IMR-90 (cell line): ENCODE measurements around the gene AIRE. TPM values are rescaled to one million over a fixed set of nuclear protein-coding genes. Genes with fewer than 3 reads are reported as not detected.

ENCODE experiments used
- ATAC-seq: fragments of 200-7000 bp; cut with Tn5 transposase; 2 replicates; pipeline ENCODE4 v1.9.1; 2020; ENCODE audit warnings: low read depth, mild to moderate bottlenecking, moderate library complexity
- BruUV-seq: library from RNA; stranded (reverse); fragments of 400-500 nt; replicated peaks from 2 replicates; lab custom pipeline; 2021; lab: Mats Ljungman, UMichigan
- CTCF ChIA-PET: fragments of 300-600 bp; formaldehyde crosslinking; extraction: SDS; loops from one replicate; lab custom pipeline; 2021; ENCODE audit warnings: antibody characterized with exemption; lab: Yijun Ruan, JAX
- POLR2A ChIA-PET: fragments of 300-600 bp; sonication (Branson Sonifier 250); formaldehyde crosslinking; loops from one replicate; lab custom pipeline; 2022; ENCODE audit warnings: antibody characterized with exemption; ENCODE audit not compliant: unreplicated experiment; lab: Charles Lee
- DNase-seq: peaks from one replicate; pipeline ENCODE4 v3.0.0; 2013
- H2AFZ ChIP-seq: replicated peaks from 2 replicates; pipeline ENCODE3; 2013; ENCODE audit warnings: low read length, mild to moderate bottlenecking; ENCODE audit not compliant: poor library complexity
- H2AK5ac ChIP-seq: 2 replicates; pipeline ENCODE4 v1.6.1; 2013; ENCODE audit warnings: low read depth, low read length, inconsistent platforms
- H2AK9ac ChIP-seq: replicated peaks from 2 replicates; pipeline ENCODE3; 2013; ENCODE audit warnings: mild to moderate bottlenecking, low read depth, low read length, moderate library complexity; ENCODE audit not compliant: poor library complexity
- H2BK120ac ChIP-seq: 2 replicates; pipeline ENCODE4 v1.6.1; 2013; ENCODE audit warnings: low read depth, low read length, inconsistent platforms
- H2BK15ac ChIP-seq: 3 replicates; pipeline ENCODE4 v1.6.1; 2013; ENCODE audit warnings: low read depth, low read length, inconsistent platforms
- H2BK20ac ChIP-seq: 2 replicates; pipeline ENCODE4 v1.6.1; 2013; ENCODE audit warnings: low read depth, mild to moderate bottlenecking, inconsistent platforms, low read length, moderate library complexity
- H2BK5ac ChIP-seq: 2 replicates; pipeline ENCODE4 v1.6.1; 2013; ENCODE audit warnings: mild to moderate bottlenecking, low read depth, low read length, inconsistent platforms; ENCODE audit not compliant: poor library complexity, severe bottlenecking
- H3K14ac ChIP-seq: replicated peaks from 2 replicates; pipeline ENCODE4 v1.6.1; 2013; ENCODE audit warnings: low read depth, low read length, inconsistent platforms
- H3K18ac ChIP-seq: 2 replicates; pipeline ENCODE4 v1.6.1; 2013; ENCODE audit warnings: low read depth, low read length, control low read depth
- H3K23ac ChIP-seq: 2 replicates; pipeline ENCODE4 v1.6.1; 2013; ENCODE audit warnings: low read depth, low read length, inconsistent platforms
- H3K27ac ChIP-seq: 2 replicates; pipeline ENCODE4 v1.5.1; 2013; ENCODE audit warnings: mild to moderate bottlenecking, control low read depth, low read length; ENCODE audit not compliant: insufficient read depth
- H3K27me3 ChIP-seq: 2 replicates; pipeline ENCODE4 v1.6.1; 2013; ENCODE audit warnings: low read length; ENCODE audit not compliant: control insufficient read depth, insufficient read depth
- H3K36me3 ChIP-seq: 2 replicates; pipeline ENCODE4 v1.6.1; 2013; ENCODE audit warnings: low read length, mixed read lengths; ENCODE audit not compliant: control insufficient read depth, insufficient read depth
- H3K4ac ChIP-seq: 2 replicates; pipeline ENCODE4 v1.6.1; 2013; ENCODE audit warnings: low read depth, low read length, inconsistent platforms
- H3K4me1 ChIP-seq: 2 replicates; pipeline ENCODE4 v1.6.1; 2013; ENCODE audit warnings: low read length, mixed read lengths; ENCODE audit not compliant: control insufficient read depth, insufficient read depth
- H3K4me2 ChIP-seq: 2 replicates; pipeline ENCODE4 v1.6.1; 2013; ENCODE audit warnings: low read depth, mild to moderate bottlenecking, control low read depth, low read length, moderate library complexity
- H3K4me3 ChIP-seq: 2 replicates; pipeline ENCODE4 v1.5.1; 2013; ENCODE audit warnings: low read depth, mild to moderate bottlenecking, control low read depth, low read length, moderate library complexity; ENCODE audit not compliant: insufficient read depth
- H3K56ac ChIP-seq: 2 replicates; pipeline ENCODE4 v1.6.1; 2013; ENCODE audit warnings: low read length, inconsistent platforms; ENCODE audit not compliant: insufficient read depth; ENCODE audit errors: extremely low read depth
- H3K79me1 ChIP-seq, 2 experiments: 2 replicates each; pipeline ENCODE4 v1.6.1; 2013; ENCODE audit warnings: low read length in 2 of 2, inconsistent platforms in 1 of 2, low read depth in 1 of 2
- H3K9ac ChIP-seq: 2 replicates; pipeline ENCODE4 v1.6.1; 2013; ENCODE audit warnings: low read depth, low read length, control low read depth
- H3K9me1 ChIP-seq: 2 replicates; pipeline ENCODE4 v1.6.1; 2013; ENCODE audit warnings: low read length, inconsistent platforms; ENCODE audit not compliant: insufficient read depth
- H3K9me3 ChIP-seq: 2 replicates; pipeline ENCODE4 v1.6.1; 2013; ENCODE audit warnings: low read length; ENCODE audit not compliant: control insufficient read depth, insufficient read depth
- H4K20me1 ChIP-seq: 2 replicates; pipeline ENCODE4 v1.6.1; 2013; ENCODE audit warnings: low read length, inconsistent platforms; ENCODE audit not compliant: insufficient read depth
- H4K5ac ChIP-seq: 2 replicates; pipeline ENCODE4 v1.6.1; 2013; ENCODE audit warnings: mild to moderate bottlenecking, low read depth, low read length, control low read depth
- H4K8ac ChIP-seq, 2 experiments: 2 replicates each; pipeline ENCODE4 v1.6.1; 2013; ENCODE audit warnings: low read depth in 2 of 2, low read length in 2 of 2, control low read depth in 1 of 2, inconsistent platforms in 1 of 2
- H4K91ac ChIP-seq: 2 replicates; pipeline ENCODE4 v1.6.1; 2013; ENCODE audit warnings: low read depth, low read length, inconsistent platforms; ENCODE audit not compliant: insufficient read depth
- BHLHE40 ChIP-seq: fragments of 150-350 bp; IDR thresholded peaks from 2 replicates; pipeline ENCODE4 v1.6.1; 2016; ENCODE audit warnings: mild to moderate bottlenecking, low read depth, low read length
- CEBPB ChIP-seq: IDR thresholded peaks from 2 replicates; pipeline ENCODE4 v1.6.1; 2012; ENCODE audit warnings: low read depth, low read length, improper control_type of control experiment
- CHD1 ChIP-seq: IDR thresholded peaks from 2 replicates; pipeline ENCODE4 v1.6.1; 2012; ENCODE audit warnings: low read depth, low read length, improper control_type of control experiment
- CTCF ChIP-seq: conservative IDR thresholded peaks from 2 replicates; pipeline ENCODE4 v1.5.1; 2012; ENCODE audit warnings: mild to moderate bottlenecking, low read depth, low read length, improper control_type of control experiment
- ELK1 ChIP-seq: fragments of 150-350 bp; IDR thresholded peaks from 2 replicates; pipeline ENCODE4 v1.6.1; 2016; ENCODE audit warnings: low read depth, mild to moderate bottlenecking, low read length, moderate library complexity, borderline replicate concordance
- FOS ChIP-seq: fragments of 150-350 bp; IDR thresholded peaks from 2 replicates; pipeline ENCODE4 v1.6.1; 2016; ENCODE audit warnings: low read depth, low read length
- MAZ ChIP-seq: IDR thresholded peaks from 2 replicates; pipeline ENCODE4 v1.6.1; 2012; ENCODE audit warnings: low read depth, mild to moderate bottlenecking, low read length, improper control_type of control experiment, moderate library complexity, borderline replicate concordance
- NFE2L2 ChIP-seq: fragments of 150-350 bp; IDR thresholded peaks from 2 replicates; pipeline ENCODE4 v1.6.1; 2016; ENCODE audit warnings: low read depth, mild to moderate bottlenecking, low read length
- POLR2A ChIP-seq: IDR thresholded peaks from 2 replicates; pipeline ENCODE4 v1.6.1; 2012; ENCODE audit warnings: mild to moderate bottlenecking, low read depth, low read length
- RAD21 ChIP-seq: IDR thresholded peaks from 2 replicates; pipeline ENCODE4 v1.6.1; 2012; ENCODE audit warnings: low read length, improper control_type of control experiment
- RCOR1 ChIP-seq: IDR thresholded peaks from 2 replicates; pipeline ENCODE4 v1.6.1; 2012; ENCODE audit warnings: mild to moderate bottlenecking, low read length, improper control_type of control experiment; ENCODE audit not compliant: insufficient replicate concordance
- RFX5 ChIP-seq: IDR thresholded peaks from 2 replicates; pipeline ENCODE4 v1.8.0; 2012; ENCODE audit warnings: low read depth, mild to moderate bottlenecking, low read length, moderate library complexity
- SMC3 ChIP-seq: fragments of 150-350 bp; IDR thresholded peaks from 2 replicates; pipeline ENCODE4 v1.6.1; 2016; ENCODE audit warnings: low read depth, mild to moderate bottlenecking, antibody characterized with exemption, low read length, moderate library complexity
- USF2 ChIP-seq: fragments of 150-350 bp; IDR thresholded peaks from 2 replicates; pipeline ENCODE4 v1.6.1; 2017; ENCODE audit warnings: mild to moderate bottlenecking, antibody characterized with exemption, low read length, low read depth
- WGBS, 2 experiments: methylation state at CpG; one replicate each; pipeline versions ENCODE4 v1.1.5 to v1.1.7; 2013; ENCODE audit warnings: missing lambda C conversion rate in 2 of 2; ENCODE audit not compliant: insufficient read length in 1 of 2; ENCODE audit errors: extremely low coverage in 2 of 2; 5-methylcytosine and 5-hydroxymethylcytosine counted together
- dilution Hi-C: fragments of 300-500 bp; cut with HindIII; formaldehyde crosslinking; loops from one replicate; pipeline ENCODE4 v1.14.3; 2018; ENCODE audit warnings: low sequenced_read_pairs; ENCODE audit not compliant: unreplicated experiment
- in situ Hi-C: fragments of 300-500 bp; cut with MboI; formaldehyde crosslinking; loops from 3 replicates; pipeline ENCODE4 v1.14.3; 2019; ENCODE audit warnings: low sequenced_read_pairs, inconsistent platforms, mixed read lengths
- intact Hi-C: fragments of 100-400 bp; cut with micrococcal nuclease; formaldehyde crosslinking; loops from 2 replicates; pipeline ENCODE4 v1.10.0; 2022
- polyA plus RNA-seq, 3 experiments: library from polyadenylated mRNA; depleted of rRNA; stranded (reverse); fragments of >200 nt; gene quantifications; 2 replicates each; pipeline ENCODE4 v1.2.3, GENCODE V29; 2012; ENCODE audit warnings: low replicate concordance in 1 of 3
- total RNA-seq: library from RNA; depleted of rRNA; stranded (reverse); fragments of >200 nt; gene quantifications from 2 replicates; pipeline ENCODE4 v1.2.3, GENCODE V29; 2012

The AIRE gene
- total and polyA plus RNA-seq, 2 of the 4 experiments (the other 2 are of a cell fraction) = 0.05 TPM; not detected in 1

- Histone ChIP-seq H3K27ac (no peak overlapping the region), H2BK20ac (no peak overlapping the region), H3K9me1 (no peaks in the 10 kb centered on the region), H2AK5ac (no peak overlapping the region), H3K14ac (no peak overlapping the region), H4K20me1 (no peaks in the 10 kb centered on the region; the same call in 1 of the 2 replicates), H4K5ac (no peak overlapping the region), H3K18ac (no peak overlapping the region), H3K27me3 (no peaks in the 10 kb centered on the region), H2AK9ac (no peak overlapping the region), H3K23ac (no peak overlapping the region), H2AFZ (no peak overlapping the region), H2BK120ac (no peak overlapping the region), H3K36me3 (peaks cover 72% of the 10 kb centered on the region), H3K4me3 (no peak overlapping the region), H3K9me3 (no peaks in the 10 kb centered on the region), H3K56ac (no peak overlapping the region), H3K4me1 (no peaks in the 10 kb centered on the region), H2BK5ac (no peak overlapping the region), H3K4me2 (no peak overlapping the region), H3K4ac (no peak overlapping the region), H3K79me1 (no peaks in the 10 kb centered on the region), H2BK15ac (no peak overlapping the region), H4K8ac (no peak overlapping the region), H4K91ac (no peak overlapping the region), H3K9ac (no peak overlapping the region)
- ATAC-seq (no peak), DNase-seq (no peak)
- intact Hi-C loops (no loop called here), in situ Hi-C loops (no loop called here), dilution Hi-C loops (no loop called here)
- no TSS peak for BruUV-seq
- TF ChIP-seq NFE2L2 (no peak), CEBPB (no peak), RCOR1 (no peak), USF2 (no peak), POLR2A (no peak), MAZ (no peak), CHD1 (no peak), RFX5 (no peak), ELK1 (no peak), BHLHE40 (no peak), FOS (no peak), SMC3 (no peak), RAD21 (no peak), CTCF (no peak)
- WGBS, 2 experiments = 91% methylated on average over 12 of the region's 38 CpGs; no CpG with 5 or more reads in 1 of the 2 experiments
- CTCF ChIA-PET = no interaction called here
- POLR2A ChIA-PET = interaction anchor here (0.5 kb wide), 1 partner anchor 259 kb away, joined by 3 read pairs; no protein-coding TSS in a partner anchor
Measured at GRCh38 chr21:44322621-44323325, 37.1 kb downstream of the AIRE start.
